ENCODE data around the gene CASP9.
"Not testable (repeated sequence)": the region's sequence is repeated elsewhere in the genome, so short reads cannot be mapped to it uniquely, and the experiment has no call there.

CASP9 gene

DNA sequence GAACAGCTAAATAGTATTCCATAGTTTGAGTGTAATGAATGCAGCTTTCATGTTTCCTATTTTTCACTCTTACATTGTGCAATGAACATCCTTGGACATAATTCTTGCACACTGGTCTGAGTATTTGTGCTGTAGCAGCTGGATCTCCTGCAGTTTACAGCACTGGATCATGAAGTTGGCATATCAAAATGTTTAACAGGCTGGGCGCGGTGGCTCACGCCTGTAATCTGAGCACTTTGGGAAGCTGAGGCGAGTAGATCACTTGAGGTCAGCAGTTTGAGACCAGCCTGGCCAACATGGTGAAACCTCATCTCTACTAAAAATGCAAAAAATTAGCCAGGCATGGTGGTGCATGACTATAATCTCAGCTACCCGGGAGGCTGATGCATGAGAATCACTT lies 52.9 kb downstream of the CASP9 start:
- not testable (repeated sequence) for H3K27me3 ChIP-seq (ENCODE audit: control insufficient read depth in 1 of 2, insufficient read depth in 2 of 2, low read length in 2 of 2); H3K27ac ChIP-seq (ENCODE audit: low read depth, low read length); H3K4me3 ChIP-seq (ENCODE audit: low read depth in 1 of 2, low read length in 2 of 2); H3K9ac ChIP-seq (ENCODE audit: low read depth in 1 of 2, low read length in 2 of 2); H3K9me3 ChIP-seq (ENCODE audit: control insufficient read depth in 1 of 2, low read length in 2 of 2); H3K4me1 ChIP-seq (ENCODE audit: control insufficient read depth in 1 of 2, insufficient read depth in 2 of 2, low read length in 2 of 2); H3K36me3 ChIP-seq (ENCODE audit: control insufficient read depth in 1 of 2, insufficient read depth in 2 of 2, low read length in 2 of 2)

DNA sequence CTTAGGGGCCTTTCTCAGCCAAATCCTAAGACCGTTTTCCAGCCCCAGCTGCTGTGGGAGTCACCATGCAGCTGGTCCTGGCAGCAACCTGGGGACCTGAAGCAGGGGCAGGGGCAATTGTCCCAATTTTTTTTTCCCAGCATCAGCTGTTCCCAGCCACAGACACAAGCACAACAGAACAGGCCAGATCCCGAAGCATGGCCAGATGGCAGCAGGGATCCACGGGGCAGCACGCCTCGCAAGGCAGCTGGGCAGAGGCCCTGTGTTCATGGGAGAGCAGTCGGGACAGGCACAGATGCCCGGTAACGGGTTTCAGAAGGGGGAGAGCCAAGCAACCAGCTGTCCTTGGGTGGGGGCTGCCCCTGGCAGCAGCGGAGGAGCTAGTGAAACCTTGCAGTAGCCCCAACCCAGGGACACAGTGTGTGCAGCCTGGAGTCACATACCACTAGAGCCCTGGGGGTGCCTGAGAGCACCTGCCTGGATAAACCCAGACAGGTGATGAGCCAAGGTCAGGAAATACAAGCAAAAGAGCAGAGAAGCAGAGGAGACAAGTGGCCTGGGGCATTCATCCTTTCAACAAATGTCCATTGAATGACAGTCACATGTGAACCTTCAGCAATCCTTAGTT lies 54.1 kb downstream of the CASP9 start:
- H3K4me3 ChIP-seq (ENCODE audit: low read depth in 1 of 2, low read length in 2 of 2); H3K4me1 ChIP-seq (ENCODE audit: control insufficient read depth in 1 of 2, insufficient read depth in 2 of 2, low read length in 2 of 2); H3K9me3 ChIP-seq (ENCODE audit: control insufficient read depth in 1 of 2, low read length in 2 of 2); H3K9ac ChIP-seq (ENCODE audit: low read depth in 1 of 2, low read length in 2 of 2); H3K27ac ChIP-seq (ENCODE audit: low read depth, low read length); H3K36me3 ChIP-seq (ENCODE audit: control insufficient read depth in 1 of 2, insufficient read depth in 2 of 2, low read length in 2 of 2); H3K27me3 ChIP-seq (ENCODE audit: control insufficient read depth in 1 of 2, insufficient read depth in 2 of 2, low read length in 2 of 2): not testable (repeated sequence)

DNA sequence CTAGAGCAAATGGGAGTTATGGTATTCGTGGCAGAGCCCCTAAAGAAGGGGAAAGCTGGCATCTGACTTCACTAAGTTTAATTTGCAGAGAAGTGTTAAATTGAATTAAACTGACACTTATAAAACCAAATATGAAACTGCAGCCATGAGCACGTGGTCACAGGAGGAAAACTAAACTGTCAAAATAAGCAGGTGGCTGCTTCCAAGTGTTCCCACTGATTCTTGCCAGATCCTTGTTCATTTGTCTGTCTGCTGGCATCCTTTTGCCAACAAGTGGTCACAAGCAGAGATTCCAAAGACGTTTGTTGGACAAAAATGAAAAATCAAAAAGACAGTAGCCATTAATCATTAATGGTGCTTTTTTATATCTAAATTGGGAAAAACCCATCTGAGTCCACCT lies 54.7 kb downstream of the CASP9 start:
- no peak overlapping the region for H3K27ac ChIP-seq (ENCODE audit: low read depth, low read length)
- no peaks in the 10 kb centered on the region for H3K9me3 ChIP-seq (ENCODE audit: control insufficient read depth in 1 of 2, low read length in 2 of 2)
- H3K27me3 ChIP-seq (ENCODE audit: control insufficient read depth in 1 of 2, insufficient read depth in 2 of 2, low read length in 2 of 2): no peaks in the 10 kb centered on the region
- H3K9ac ChIP-seq (ENCODE audit: low read depth in 1 of 2, low read length in 2 of 2): no peak overlapping the region
- no peaks in the 10 kb centered on the region for H3K36me3 ChIP-seq (ENCODE audit: control insufficient read depth in 1 of 2, insufficient read depth in 2 of 2, low read length in 2 of 2)
- H3K4me3 ChIP-seq (ENCODE audit: low read depth in 1 of 2, low read length in 2 of 2): no peak overlapping the region
- no peaks in the 10 kb centered on the region for H3K4me1 ChIP-seq (ENCODE audit: control insufficient read depth in 1 of 2, insufficient read depth in 2 of 2, low read length in 2 of 2)

DNA sequence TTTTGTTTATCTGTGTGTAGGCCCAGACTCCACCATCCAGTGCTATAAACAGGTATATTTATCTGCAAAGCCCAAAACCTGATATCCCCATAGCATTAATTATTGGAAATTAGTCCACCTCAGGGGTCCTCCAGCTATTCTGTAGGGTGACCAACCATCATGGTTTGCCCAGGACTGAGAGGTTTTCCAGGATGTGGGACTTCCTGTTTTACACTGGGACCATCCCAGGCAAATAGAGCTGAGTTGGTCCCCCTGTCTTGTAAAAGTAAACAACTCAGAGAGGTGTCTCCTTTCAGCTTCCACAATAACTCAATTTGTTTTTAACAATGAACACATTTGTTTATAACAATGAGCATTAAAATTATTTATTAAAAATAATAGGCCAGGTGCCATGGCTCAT lies 55.9 kb downstream of the CASP9 start:
- Histone ChIP-seq H3K4me1 (ENCODE audit: control insufficient read depth in 1 of 2, insufficient read depth in 2 of 2, low read length in 2 of 2) (no peaks in the 10 kb centered on the region), H3K36me3 (ENCODE audit: control insufficient read depth in 1 of 2, insufficient read depth in 2 of 2, low read length in 2 of 2) (no peaks in the 10 kb centered on the region), H3K9me3 (ENCODE audit: control insufficient read depth in 1 of 2, low read length in 2 of 2) (no peaks in the 10 kb centered on the region), H3K4me3 (ENCODE audit: low read depth in 1 of 2, low read length in 2 of 2) (no peak overlapping the region), H3K9ac (ENCODE audit: low read depth in 1 of 2, low read length in 2 of 2) (no peak overlapping the region), H3K27ac (ENCODE audit: low read depth, low read length) (no peak overlapping the region), H3K27me3 (ENCODE audit: control insufficient read depth in 1 of 2, insufficient read depth in 2 of 2, low read length in 2 of 2) (no peaks in the 10 kb centered on the region)

DNA sequence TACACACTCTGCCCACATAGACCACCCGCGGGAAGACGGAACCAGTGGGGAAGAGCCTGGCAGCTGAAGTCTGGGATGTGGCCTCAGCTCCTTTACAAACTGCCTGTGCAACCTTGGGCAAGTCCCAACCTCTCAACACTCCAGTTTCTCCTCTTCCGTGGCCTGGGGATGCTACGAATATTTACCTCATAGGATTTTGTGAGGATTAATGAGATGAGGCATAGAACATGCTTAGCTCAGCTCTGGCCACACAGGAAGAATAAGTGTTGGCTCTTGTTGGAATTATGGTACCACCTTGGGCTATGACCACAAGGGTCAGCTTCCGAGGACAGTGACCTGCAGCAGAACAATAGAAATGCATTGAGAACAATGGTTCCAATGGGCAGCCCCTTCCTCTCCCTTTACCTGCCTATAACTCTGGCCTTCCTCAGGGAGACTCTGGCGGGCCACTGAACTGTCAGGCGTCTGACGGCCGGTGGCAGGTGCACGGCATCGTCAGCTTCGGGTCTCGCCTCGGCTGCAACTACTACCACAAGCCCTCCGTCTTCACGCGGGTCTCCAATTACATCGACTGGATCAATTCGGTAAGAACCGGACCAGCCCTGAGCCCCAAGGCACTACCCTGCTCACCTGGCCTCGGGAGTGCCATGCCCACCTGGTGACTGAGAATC lies 56.9 kb downstream of the CASP9 start:
- H3K9ac ChIP-seq (ENCODE audit: low read depth in 1 of 2, low read length in 2 of 2); H3K4me1 ChIP-seq (ENCODE audit: control insufficient read depth in 1 of 2, insufficient read depth in 2 of 2, low read length in 2 of 2); H3K9me3 ChIP-seq (ENCODE audit: control insufficient read depth in 1 of 2, low read length in 2 of 2); H3K4me3 ChIP-seq (ENCODE audit: low read depth in 1 of 2, low read length in 2 of 2); H3K27ac ChIP-seq (ENCODE audit: low read depth, low read length); H3K27me3 ChIP-seq (ENCODE audit: control insufficient read depth in 1 of 2, insufficient read depth in 2 of 2, low read length in 2 of 2); H3K36me3 ChIP-seq (ENCODE audit: control insufficient read depth in 1 of 2, insufficient read depth in 2 of 2, low read length in 2 of 2): not testable (repeated sequence)

DNA sequence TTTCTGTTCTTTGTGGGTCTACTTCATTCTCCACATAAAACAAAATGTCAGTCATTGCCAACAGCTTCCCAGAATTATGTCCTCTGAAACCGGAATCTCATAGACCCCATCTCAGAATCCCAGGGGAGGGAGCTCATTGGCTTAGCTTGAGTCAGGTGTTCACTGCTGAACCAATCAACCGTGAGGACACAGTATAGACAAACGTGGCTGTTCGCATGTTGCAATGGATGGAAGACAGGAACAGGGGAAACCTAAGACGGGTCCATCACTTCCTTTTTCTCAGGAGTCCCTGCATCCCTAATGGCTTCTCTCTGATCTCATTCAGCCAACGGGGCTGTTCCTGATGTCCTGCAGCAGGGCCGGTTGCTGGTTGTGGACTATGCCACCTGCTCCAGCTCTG lies 58.3 kb downstream of the CASP9 start:
- Histone ChIP-seq H3K36me3 (ENCODE audit: control insufficient read depth in 1 of 2, insufficient read depth in 2 of 2, low read length in 2 of 2) (no peaks in the 10 kb centered on the region), H3K4me1 (ENCODE audit: control insufficient read depth in 1 of 2, insufficient read depth in 2 of 2, low read length in 2 of 2) (no peaks in the 10 kb centered on the region), H3K27me3 (ENCODE audit: control insufficient read depth in 1 of 2, insufficient read depth in 2 of 2, low read length in 2 of 2) (no peaks in the 10 kb centered on the region), H3K9ac (ENCODE audit: low read depth in 1 of 2, low read length in 2 of 2) (no peak overlapping the region), H3K27ac (ENCODE audit: low read depth, low read length) (no peak overlapping the region), H3K9me3 (ENCODE audit: control insufficient read depth in 1 of 2, low read length in 2 of 2) (no peaks in the 10 kb centered on the region), H3K4me3 (ENCODE audit: low read depth in 1 of 2, low read length in 2 of 2) (no peak overlapping the region)

DNA sequence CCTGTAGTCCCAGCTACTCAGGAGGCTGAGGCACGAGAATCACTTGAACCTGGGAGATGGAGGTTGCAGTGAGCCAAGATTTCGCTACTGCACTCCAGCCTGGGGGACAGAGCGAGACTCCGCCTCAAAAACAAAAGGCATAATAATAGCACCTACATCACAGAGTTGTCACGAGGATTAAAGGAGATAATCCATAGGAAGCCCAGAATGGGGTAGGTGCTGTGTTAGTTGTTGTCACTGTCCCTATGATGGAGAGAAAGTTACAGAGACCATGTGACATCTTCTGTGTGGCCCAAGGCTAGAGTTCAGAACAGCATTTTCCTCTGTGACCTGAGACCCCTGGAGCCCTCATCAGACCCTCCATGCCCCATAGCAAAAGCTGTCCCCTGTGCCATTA lies 60.1 kb downstream of the CASP9 start:
- not testable (repeated sequence) for H3K4me3 ChIP-seq (ENCODE audit: low read depth in 1 of 2, low read length in 2 of 2); H3K27me3 ChIP-seq (ENCODE audit: control insufficient read depth in 1 of 2, insufficient read depth in 2 of 2, low read length in 2 of 2); H3K9me3 ChIP-seq (ENCODE audit: control insufficient read depth in 1 of 2, low read length in 2 of 2); H3K36me3 ChIP-seq (ENCODE audit: control insufficient read depth in 1 of 2, insufficient read depth in 2 of 2, low read length in 2 of 2); H3K4me1 ChIP-seq (ENCODE audit: control insufficient read depth in 1 of 2, insufficient read depth in 2 of 2, low read length in 2 of 2); H3K27ac ChIP-seq (ENCODE audit: low read depth, low read length); H3K9ac ChIP-seq (ENCODE audit: low read depth in 1 of 2, low read length in 2 of 2)

DNA sequence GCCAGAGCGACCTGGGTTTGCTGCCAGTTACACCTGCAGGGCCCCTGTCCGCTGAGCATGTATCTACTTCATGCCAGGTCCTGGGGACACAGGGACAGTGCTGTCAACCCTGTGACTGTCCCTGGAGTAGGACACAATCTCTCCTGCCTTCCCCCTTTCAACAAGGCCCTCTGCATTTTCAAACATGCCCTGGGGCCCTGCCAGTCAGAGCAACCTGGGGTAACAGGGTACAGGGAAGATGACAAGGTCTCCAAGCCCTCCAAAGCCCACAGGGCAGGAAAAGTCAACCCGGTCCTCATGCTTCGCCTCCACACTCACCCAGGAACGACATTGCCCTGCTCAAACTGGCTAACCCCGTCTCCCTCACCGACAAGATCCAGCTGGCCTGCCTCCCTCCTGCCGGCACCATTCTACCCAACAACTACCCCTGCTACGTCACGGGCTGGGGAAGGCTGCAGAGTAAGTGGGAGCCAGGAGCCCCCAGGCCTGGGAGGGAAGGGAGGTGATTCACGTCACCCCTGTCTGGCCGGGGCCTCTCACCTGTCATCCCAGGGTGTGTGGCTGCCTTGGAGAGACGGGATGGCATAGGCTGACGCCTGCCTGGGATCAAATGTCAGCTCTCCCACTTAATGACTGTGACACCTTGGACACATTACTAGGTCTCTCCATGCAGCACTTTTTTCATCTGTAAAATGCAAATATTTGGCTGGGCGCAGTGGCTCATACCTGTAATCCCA lies 60.8 kb downstream of the CASP9 start:
- H3K4me1 ChIP-seq (ENCODE audit: control insufficient read depth in 1 of 2, insufficient read depth in 2 of 2, low read length in 2 of 2); H3K36me3 ChIP-seq (ENCODE audit: control insufficient read depth in 1 of 2, insufficient read depth in 2 of 2, low read length in 2 of 2); H3K4me3 ChIP-seq (ENCODE audit: low read depth in 1 of 2, low read length in 2 of 2); H3K9me3 ChIP-seq (ENCODE audit: control insufficient read depth in 1 of 2, low read length in 2 of 2); H3K9ac ChIP-seq (ENCODE audit: low read depth in 1 of 2, low read length in 2 of 2); H3K27ac ChIP-seq (ENCODE audit: low read depth, low read length); H3K27me3 ChIP-seq (ENCODE audit: control insufficient read depth in 1 of 2, insufficient read depth in 2 of 2, low read length in 2 of 2): not testable (repeated sequence)

DNA sequence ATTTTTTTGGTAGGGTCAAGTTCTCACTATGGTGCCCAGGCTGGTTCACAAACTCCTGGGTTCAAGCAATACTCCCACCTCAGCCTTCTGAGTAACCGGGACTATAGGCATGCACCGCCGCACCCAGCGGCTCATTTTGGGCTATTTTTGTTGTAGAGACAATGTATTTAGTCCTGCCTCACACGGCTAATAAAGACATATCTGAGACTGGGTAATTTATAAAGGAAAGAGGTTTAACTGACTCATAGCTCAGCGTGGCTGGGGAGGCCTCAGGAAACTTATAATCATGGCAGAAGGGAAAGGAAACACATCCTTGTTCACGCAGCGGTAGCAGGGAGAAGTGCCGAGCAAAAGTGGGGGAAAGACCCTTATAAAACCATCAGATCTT lies 63.3 kb downstream of the CASP9 start:
- H3K4me3 ChIP-seq (ENCODE audit: low read depth in 1 of 2, low read length in 2 of 2): no peak overlapping the region
- no peaks in the 10 kb centered on the region for H3K9me3 ChIP-seq (ENCODE audit: control insufficient read depth in 1 of 2, low read length in 2 of 2)
- no peaks in the 10 kb centered on the region for H3K4me1 ChIP-seq (ENCODE audit: control insufficient read depth in 1 of 2, insufficient read depth in 2 of 2, low read length in 2 of 2)
- no peaks in the 10 kb centered on the region for H3K36me3 ChIP-seq (ENCODE audit: control insufficient read depth in 1 of 2, insufficient read depth in 2 of 2, low read length in 2 of 2)
- no peak overlapping the region for H3K27ac ChIP-seq (ENCODE audit: low read depth, low read length)
- H3K27me3 ChIP-seq (ENCODE audit: control insufficient read depth in 1 of 2, insufficient read depth in 2 of 2, low read length in 2 of 2): no peaks in the 10 kb centered on the region
- no peak overlapping the region for H3K9ac ChIP-seq (ENCODE audit: low read depth in 1 of 2, low read length in 2 of 2)

DNA sequence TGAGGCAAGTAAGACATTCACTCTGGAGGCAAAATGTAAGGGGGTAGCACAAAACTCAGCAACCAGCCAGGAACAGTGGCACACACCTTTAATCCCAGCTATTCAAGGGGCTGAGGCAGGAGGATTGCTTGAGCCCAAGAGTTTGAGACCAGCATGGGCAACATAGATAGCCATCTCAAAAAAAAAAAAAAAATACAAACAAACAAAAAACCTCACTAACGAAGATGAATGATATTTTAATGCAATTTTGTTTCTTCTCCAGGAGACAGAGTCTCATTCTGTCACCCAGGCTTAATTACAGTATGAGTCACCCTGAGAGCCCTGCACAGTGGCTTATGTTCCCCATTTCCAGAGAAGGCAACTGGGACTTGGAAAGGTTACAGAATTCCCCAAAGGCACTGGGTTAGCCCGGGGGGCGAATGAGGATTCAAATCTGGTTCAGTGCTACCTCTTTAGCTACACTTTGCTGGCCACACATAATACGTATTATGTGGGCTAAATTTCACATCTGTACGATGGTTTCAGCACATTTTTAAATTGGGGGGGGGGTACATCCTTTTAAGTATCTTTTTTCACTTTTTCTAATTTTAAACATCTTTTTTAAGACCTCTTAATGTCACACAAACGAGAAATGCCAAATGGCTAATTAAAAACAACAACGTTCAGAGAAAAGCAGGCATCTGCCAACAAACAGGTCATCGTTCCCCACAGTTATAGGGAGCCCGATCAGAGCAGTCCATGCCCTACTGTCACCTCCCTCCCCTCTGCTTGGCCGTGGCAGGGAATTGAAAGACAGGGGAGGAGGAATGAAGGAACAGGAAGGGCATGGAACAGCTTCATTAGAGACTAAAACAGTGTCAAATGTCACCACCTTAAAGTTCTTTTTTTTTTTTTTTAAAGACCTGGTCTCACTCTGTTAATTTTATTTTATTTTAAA lies 64.0 kb downstream of the CASP9 start:
- Histone ChIP-seq H3K36me3 (ENCODE audit: control insufficient read depth in 1 of 2, insufficient read depth in 2 of 2, low read length in 2 of 2) (no peaks in the 10 kb centered on the region), H3K9ac (ENCODE audit: low read depth in 1 of 2, low read length in 2 of 2) (no peak overlapping the region), H3K9me3 (ENCODE audit: control insufficient read depth in 1 of 2, low read length in 2 of 2) (no peaks in the 10 kb centered on the region), H3K4me3 (ENCODE audit: low read depth in 1 of 2, low read length in 2 of 2) (no peak overlapping the region), H3K4me1 (ENCODE audit: control insufficient read depth in 1 of 2, insufficient read depth in 2 of 2, low read length in 2 of 2) (no peaks in the 10 kb centered on the region), H3K27me3 (ENCODE audit: control insufficient read depth in 1 of 2, insufficient read depth in 2 of 2, low read length in 2 of 2) (no peaks in the 10 kb centered on the region), H3K27ac (ENCODE audit: low read depth, low read length) (no peak overlapping the region)

Measured in duodenal mucosa (tissue), 2 donors.